Bone marrow (tissue), 2 donors: ENCODE data around the gene GALNTL6.

Source experiments
- DNase-seq, 2 donors: peaks; one replicate each; lab custom pipeline; 2025; lab: John Stamatoyannopoulos, UW

Gene GALNTL6

DNA sequence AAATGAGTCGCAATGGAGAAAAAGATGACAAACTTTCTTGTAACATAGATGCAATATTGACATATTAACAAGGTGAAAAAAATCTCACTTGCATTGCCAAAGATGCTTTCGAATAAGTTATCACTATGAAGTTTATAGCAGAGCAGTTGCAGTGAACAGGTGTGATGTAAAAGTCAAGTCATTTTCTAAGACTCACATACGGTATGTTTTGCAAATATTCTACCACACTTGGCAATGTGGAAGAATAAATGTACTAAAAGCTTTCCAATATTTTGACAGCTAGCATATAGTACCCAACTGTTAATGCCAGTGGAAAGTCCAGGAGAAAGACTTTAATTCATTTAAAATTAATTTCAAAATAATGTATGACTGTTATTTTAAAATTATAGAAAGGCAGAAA is 76.5 kb downstream of the GALNTL6 start:
- DNase-seq: no peak

DNA sequence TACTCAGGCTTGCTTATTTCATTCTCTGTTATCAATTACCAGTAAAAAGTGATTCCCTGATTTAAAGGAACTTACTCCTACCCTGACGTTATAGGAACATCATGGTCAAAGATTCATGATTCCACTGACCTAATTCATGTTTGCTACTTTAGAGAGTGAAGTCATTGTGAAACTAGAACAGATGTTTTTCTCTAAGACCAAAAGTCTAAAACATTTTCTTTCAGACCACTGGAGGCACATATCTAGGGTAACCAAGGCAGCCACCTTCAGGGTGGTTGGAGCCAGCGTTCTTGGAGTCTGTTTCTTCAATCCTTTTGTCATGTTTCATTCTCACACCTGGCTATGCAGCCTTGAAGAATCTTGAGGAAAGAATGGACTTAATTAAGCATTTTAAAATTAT is 77.8 kb downstream of the GALNTL6 start:
- no peak for DNase-seq

DNA sequence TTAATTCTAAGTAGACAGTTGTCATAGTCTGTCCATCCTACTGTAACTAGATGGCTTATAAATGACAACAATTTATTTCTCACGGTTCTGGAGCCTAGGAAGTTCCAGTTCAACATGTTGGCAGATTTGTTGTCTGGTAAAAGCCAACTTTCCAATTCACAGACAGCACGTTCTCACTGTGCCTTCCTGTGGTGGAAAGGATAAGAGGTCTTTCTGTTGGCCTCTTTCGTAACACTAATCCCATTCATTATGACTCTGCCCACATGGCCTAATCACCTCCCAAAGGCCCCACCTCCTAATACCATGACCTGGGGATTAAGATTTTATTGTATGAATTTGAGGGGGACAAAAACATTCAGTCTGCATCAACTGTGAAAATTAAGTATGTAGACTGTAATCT is 83.2 kb downstream of the GALNTL6 start:
- no peak for DNase-seq

DNA sequence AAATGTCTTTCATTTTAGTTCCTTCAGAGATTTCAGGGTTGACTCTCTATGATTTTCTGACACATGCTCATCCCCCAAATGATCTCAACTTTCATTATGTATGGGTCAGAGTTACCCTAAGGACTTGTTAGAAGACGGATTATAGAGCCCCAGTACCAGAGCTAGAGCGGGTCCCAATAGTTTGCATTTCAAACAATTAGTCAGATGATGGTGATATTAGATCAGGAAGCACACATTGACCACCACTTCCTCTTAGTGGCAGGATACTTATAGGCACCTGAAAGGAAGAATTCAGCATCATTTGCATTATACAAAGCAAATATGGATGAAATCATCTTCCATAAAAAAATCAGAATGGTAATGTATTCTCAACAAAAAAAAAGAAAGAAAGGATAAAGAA is 106.1 kb downstream of the GALNTL6 start:
- no peak for DNase-seq

DNA sequence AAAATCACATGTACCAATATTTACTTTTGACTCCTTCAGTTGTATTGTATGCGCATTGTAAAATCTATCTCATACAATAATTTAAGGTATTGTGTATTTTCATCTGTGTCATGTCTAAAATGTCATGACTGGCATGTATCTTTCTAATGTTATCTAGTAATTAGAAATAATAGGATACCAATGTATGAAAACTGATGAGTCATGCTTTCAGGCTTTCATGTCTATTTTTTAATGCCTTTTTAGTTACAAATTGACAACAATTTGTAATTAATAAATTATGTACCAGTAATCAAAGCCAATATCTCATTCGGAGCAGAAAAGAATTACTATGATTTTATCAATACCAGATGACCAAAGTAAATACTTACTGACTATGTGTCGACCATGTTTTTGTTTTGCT is 107.7 kb downstream of the GALNTL6 start:
- DNase-seq: no peak

DNA sequence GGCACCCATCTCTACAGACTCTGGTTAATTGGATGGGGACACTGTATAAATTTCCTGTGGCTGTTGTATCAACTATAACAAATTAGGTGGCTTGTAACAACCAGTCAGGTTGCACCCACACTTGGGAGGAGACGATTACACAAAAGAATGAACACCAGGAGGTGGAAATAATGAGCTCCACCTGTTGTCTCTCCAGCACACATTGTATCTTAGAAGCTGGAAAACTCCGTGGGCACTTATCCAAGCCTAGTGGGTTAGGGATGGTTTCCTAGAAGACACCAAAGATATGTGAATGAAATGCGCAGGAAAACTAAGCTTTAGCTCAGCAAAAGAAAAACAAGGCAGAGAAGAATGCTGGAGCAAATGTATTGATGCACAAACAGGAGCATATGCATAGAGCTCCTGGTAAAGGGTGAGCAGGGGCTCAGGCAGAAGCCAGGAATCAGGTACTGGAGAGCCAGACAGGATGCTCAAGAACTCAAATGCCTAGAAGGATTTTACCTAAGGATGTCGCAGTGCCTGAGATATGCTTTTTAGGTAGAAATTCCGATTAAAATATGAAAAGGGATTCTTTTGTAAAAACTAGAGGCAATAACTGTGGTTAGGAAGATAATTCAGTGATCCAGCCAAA is 111.7 kb downstream of the GALNTL6 start:
- no peak for DNase-seq

DNA sequence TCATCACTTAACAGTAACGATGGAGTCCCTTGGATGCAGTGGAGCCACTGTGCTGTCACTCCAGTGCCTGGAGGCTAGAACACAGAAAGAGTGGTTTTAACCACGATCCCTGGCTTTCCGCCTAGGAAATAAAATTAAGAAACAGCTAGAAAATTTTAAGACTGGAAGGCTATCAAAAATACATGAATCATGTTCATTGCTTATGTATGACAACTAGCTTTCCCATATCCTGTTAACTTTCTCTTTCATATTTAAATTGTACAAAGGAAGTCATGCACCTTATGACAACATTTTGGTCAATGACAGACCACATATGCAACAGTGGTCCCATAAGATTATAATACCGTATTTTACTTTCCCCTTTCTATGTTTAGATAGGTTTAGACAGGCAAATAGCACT is 115.1 kb downstream of the GALNTL6 start:
- no peak for DNase-seq

DNA sequence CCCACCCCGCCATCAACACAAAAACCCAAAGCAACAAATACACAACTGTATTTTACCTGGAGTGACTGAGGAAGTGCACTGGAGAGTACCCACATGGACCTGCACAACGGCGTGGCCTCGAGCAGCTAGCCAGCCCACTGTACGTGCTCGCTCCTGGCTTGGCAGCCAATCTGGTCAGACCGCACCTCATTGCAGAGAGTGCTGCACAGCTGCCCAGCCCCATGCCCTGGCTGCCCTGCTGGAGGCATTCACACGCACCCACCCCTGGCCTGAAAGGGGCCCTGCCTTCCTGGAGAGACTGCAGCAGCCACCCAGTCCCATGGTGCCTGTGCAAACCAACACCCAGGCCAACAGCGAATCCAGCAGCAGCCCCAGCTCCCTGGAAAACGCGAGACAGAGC is 116.3 kb downstream of the GALNTL6 start:
- no peak for DNase-seq

DNA sequence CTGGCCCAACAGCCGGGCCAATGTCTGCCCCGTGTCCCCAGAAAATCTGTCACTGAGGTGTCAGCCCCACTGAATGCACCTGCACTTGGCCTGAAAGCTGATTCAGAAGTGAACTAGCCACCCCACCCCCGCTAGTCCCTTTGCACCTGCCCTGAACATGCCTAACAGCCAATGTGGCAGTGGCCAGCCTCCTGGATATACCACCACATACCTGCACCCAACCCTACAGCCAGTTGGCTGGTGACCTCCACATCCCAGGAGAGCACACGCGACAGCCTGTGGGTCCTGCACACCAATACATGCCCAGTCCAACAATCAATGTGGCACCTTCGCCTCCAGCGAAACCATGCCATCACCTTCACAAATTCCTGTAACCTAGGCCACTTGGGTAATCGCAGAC is 116.7 kb downstream of the GALNTL6 start:
- no peak for DNase-seq

DNA sequence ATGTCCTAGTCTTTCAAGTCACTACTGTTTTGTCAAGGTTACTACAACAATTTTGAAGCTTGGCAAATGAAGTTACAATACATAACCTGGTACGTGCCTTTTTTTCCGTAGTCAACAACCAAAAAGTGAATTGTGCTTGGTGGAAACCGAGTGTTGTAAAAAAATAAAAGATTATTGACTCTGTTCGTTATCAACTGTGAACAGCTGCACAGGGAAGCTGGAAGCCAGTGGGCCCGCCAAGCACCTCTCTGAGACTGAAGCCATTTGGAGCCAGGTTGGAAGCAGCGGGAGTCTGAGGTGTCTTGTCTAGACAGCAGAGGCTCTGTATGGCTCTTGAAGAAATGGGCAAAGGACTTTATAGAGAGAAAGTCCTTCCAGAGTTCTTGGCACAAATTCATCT is 119.0 kb downstream of the GALNTL6 start:
- no peak for DNase-seq

DNA sequence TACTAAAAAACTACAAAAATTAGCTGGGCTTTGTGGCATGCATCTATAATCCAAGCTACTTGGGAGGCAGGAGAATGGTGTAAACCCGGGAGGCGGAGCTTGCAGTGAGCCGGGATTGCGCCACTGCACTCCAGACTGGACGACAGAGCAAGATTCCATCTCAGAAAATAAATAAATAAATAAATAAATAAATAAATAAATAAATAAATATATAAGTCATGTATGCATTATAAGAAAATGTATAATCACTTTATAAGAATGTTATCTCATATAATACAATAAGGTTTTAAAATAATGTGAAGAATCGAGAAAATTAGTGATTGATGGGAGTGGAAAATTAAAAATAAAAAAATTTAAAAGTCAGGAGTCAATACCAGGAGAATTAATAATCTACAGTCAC is 127.5 kb downstream of the GALNTL6 start:
- no peak for DNase-seq

DNA sequence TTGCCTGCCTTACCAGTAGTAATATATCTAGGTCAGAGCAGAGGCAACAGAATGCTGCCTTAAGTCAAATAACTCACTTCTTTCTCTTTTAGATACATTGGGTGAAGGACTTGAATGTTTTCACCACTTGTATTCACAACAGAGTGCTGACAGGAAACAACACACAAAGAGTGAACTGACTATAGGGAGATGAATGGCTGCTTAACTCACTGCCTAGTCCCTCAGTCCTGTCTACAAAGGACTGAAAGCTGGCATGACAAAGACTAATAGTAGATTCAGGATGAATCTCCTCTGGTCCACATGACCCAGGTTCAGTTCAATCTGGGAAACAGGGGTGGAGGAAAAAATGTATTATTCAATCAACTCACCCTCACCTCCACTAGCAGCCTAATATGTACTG is 134.2 kb downstream of the GALNTL6 start:
- no peak for DNase-seq

DNA sequence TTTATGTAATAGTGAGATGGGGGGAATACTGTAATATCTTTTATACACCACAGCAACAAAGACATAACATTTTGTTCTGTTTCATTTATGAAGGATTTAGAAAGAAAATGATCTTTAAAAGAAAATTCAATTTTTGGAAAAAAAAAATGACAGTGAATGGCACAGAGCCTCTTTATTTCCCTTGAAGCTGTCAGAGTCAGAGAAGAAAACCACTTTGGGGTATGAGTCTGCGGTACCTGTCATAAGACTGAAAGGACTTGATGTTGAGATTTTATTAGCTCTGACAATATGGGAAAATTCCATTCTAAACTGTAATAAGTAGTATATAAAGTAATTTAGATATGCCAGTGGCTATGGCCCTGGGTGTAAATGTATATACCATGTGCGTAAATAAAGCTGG is 134.8 kb downstream of the GALNTL6 start:
- no peak for DNase-seq

DNA sequence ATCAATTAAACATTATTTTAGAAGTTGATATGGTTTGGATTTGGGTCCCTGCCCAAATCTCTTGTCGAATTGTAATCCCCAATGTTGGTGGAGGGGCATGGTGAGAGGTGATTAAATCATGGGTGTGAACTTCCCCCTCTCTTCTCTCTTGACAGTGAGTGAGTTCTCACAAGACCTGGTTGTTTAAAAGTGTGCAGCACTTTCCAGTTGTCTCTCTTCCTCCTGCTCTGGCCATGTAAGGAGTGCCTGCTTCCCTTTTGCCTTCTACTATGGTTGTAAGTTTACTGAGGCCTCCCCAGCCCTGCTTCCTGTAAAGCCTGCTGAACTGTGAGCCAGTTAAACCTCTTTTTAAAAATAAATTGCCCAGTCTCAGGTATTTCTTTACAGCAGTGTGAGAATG is 141.4 kb downstream of the GALNTL6 start:
- DNase-seq: no peak

DNA sequence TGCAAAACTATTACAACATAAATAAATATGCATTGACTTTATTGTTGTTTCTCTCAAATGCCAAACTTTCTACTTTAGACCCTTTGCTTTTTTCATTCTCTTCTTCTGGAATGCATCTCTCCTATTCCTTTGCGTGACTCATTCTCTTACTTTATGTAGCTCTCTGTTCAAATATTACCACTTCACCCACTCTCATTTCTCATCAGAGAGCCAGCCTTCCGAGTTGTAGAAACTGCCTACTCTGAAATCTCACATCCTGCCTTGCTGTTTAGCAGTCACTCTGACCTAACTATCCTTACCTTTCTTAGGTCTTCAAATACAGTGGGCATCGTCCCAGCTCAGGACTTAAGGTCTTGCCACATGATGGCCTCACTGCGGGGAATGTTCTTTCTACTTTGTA is 143.5 kb downstream of the GALNTL6 start:
- DNase-seq: no peak

DNA sequence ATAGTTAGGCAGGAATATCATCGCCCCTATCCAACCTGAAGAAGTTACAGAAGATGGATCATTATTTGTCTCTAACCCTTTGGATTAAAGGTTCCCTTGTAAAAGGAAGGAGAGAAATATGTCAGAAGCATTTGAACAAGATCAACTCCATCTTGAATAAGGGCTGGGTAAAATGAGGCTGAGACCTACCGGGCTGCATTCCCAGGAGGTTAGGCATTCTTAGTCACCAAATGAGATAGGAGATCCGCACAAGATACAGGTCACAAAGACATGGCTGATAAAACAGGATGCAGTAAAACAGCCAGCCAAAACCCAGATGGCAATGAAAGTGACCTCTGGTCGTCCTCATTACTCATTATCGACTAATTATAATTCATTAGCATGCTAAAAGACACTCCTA is 148.9 kb downstream of the GALNTL6 start:
- no peak for DNase-seq

DNA sequence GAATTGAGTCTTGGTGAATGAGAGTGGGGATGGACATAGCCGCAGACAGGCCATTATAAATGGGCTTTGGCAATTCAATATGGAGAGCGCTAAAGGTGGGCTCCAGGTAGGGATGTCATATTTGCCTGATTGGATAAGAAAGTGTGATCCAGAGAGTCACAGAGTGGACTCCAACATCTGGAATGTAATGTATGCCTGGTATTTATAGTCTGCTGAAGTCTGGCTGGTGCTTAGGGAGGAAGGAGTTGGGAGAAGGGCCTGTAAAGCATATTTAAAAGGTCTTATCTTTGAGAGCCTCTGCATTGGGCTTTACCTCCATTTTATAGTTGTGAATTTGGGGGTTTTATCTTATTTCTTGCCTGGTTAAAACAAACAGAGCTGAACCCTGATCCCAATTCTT is 153.2 kb downstream of the GALNTL6 start:
- DNase-seq: no peak

DNA sequence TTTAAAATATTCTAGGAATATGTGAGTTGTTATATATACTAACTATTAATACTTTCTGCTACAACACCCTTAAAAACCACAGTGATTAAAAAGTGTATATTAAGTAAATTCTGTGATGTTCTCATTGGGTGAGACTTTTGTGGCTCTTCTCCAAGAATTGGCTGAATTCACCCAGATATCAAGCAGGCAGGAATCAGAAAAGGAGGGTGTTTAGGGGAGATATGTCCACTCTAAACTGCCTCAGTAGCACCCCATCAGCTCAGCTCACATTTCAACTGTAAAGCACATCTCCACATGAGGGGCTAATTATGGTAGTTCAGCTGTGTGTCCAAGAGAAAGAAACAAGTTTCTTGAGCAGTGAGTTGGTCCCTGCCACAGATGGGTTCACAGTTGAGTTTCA is 165.0 kb downstream of the GALNTL6 start:
- no peak for DNase-seq

DNA sequence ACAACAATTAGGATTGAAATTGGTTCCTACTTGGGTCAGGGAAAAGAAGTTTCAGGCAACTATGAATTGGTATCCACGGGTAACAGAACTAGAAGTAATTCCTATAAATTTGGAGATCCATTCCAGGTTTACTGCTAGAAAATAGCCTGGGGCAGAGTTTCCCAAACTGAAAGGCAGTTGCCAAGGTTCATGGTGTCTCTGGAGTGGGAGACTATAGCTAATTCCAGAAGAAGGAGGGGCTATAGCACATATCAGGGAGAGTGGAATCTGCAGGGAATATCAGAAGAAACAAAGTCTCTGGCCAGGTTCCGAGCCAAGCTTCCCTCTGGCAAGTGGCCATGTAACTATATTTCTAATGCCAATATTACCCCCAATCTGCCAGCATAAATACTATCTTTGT is 166.3 kb downstream of the GALNTL6 start:
- DNase-seq: no peak

DNA sequence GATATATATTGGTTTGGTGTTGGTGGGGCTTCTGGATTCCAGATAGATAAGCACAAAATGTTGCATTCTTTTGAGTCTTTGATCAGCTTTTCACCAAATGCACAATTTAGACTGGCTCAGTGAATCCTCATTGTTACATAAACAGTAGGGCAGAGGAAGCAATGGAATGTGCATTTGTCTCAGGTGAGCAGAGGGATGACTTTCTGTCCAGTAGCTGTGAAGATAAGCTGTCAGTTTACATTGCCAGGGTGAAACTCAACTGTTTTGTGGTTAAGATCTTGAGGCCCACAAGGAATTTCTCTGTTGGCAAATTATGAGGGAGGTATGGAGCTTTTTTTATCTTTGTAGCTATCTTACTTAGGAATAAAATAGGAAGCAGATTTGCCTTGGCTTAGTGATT is 168.0 kb downstream of the GALNTL6 start:
- DNase-seq: no peak

DNA sequence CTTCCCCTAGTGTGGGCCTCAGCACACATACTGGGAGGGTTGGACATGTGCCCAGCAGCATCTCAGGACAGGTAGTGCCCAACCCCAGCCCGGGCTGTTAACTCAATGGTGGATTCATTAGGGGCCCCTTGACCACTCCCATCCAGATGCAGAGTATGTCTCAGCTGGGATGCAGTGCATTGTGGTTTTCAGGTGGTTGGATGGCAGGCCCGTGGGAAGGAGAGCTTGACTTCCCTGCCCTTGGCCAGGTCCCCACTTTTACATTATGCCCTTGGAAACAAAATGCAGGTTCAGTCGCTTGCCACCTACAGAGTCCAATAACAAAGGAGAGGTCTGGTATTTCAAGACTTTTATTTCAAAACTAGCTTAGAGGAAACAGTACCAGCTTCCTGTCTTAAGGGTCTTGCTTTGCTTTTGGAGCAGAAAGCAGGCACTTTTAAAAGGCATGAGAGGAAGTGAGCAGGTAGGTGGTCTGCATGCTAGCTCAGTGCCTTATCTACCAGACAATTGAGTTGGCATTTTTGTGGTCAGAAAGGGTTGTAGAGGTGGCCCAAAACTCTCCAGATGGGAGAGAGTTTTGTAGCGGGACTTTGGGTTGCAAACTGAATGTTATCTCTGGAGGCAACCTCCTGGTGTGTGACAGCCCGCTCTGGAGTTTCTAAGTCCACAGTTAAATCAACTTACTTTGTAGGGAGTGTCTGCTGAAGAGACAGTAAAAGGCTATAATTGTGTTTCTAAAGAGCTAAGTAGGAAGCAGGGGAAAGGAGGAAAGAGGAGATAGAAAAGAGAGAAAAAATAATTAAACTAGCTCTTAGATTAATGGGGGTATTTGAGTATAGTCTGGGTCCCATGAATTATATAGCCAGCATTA is 171.0 kb downstream of the GALNTL6 start:
- DNase-seq: no peak

DNA sequence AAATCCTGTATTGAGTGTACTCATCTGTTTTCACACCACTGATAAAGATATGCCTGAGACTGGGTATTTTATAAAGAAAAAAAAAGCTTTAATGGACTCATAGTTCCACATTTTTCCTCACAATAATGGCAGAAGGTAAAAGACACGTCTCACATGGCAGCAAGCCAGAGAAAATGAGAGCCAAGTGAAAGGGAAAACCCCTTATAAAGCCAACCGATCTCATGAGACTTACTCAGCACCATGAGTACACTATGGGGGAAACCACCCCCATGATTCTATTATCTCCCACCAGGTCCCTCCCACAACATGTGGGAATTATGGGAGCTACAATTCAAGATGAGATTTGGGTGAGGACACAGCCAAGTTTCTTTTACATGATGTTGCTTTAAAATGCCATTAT is 171.9 kb downstream of the GALNTL6 start:
- DNase-seq: no peak

DNA sequence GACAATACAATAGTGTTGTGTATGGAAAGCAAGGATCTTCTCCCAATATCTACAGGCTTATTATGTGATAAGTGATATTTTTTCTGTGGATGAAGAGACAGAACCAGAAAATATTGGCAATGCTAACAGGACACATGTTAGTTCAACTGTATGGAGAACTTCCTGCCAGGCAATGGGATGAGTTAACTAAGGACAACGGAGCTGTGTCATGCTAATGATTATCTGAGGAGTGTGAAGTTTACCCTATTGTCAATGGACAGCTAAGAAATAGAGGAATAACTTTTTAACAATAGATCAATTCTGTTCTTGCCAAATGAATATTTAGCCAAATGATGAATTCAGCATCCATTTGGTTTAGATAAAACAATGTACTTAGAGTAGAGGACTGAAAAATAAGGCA is 180.0 kb downstream of the GALNTL6 start:
- no peak for DNase-seq

DNA sequence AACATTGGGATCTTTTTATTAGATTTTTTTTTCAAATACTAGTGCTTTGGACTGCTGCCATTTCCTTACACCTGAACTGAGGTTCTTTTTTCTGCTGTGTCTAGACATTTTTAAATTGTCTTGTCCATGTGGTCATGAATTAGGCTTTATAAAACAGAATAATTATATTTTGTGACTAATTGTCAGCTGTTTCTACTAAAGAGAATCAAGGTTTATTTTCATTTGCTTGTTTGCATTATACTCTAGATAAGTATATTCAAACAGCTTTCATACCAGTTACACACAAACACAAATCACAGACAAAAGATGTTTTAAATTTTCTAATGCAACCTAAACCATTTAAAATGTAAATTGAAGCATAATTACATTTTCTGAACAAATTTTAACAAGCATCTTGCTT is 194.7 kb downstream of the GALNTL6 start:
- no peak for DNase-seq
